NCI-H1092 treated with DMSO at 0.1 percent for 48 hours (cell line): ENCODE results near the gene SUB1.
"Not testable (repeated sequence)": the region's sequence is repeated elsewhere in the genome, so short reads cannot be mapped to it uniquely, and the experiment has no call there.

Experiments
- DNase-seq: peaks from one replicate; lab custom pipeline; 2025; lab: John Stamatoyannopoulos, UW

Gene SUB1

DNA sequence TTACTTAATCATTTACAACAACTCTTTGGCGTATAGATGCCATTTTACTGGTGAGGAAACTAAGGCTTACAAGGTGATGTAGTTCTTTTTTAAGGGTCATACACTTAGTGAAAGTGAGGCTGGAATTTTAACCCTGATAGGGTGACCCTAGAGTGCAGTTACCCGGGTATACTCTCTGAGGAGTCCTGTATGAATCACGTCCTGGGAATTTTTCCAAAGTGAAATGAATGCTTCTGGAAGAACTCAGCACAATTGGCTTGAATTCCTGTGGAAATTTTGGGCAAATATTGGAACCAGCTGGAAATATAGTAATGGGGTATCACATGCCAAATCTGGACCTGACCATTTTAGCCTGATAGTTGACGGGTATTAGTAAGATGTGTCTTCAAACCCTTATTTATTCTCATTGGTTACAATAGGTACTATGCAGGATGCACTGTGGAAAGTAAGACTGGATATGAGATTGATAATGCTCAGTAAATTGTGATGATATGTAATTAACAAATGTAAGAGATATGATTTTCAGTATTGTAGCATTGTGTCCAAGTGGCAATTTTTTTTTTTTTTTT is 14.8 kb downstream of the SUB1 start:
- DNase-seq = no peak

DNA sequence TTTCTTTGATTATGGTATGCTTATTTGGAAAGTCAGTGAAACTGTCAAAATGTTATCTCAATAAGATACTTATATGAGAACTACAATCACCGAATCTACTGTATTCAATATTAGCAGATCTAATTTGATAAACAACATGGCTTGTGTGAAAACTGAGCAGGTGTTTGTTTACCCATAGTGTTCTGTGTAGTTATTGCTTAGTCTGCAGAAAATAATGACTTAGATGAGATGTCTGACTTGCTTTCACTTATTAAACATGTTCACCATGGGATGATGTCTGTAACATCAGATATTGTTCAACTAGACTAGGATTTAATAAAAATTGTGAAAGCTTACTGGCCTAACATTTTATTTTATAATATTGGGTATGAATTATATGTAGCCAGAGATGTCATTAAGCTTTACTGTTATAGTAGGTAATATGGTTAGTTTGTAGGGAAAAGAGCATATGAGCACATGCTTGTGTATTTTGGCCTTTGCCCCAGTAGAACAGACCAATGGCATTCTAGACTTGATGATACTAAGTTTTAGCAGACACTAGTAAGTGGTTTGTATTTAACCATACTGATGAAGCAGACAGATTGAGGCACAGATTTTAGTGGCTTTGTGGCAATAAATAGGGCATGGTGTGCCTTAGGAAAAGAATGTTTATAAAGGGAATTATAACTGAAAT is 16.4 kb downstream of the SUB1 start:
- DNase-seq = no peak

DNA sequence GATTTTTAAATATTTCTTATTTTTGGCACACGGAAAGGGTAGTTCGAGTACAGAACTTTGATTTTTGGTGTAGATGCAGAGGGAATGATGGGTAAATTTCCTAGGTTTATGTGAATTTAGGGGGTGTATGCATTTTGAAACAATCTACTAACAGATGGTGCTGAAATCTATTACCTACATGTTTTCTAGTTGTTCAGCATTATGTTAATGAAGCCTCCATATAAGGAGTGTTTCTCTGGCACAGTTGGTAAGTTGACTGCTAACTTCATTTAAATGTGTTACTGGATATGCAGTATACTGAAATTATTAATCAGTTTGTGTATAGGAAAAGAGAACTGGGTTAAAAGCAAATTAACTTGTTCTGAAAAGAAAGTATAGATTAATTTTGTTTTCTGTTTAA is 17.5 kb downstream of the SUB1 start:
- no peak for DNase-seq

DNA sequence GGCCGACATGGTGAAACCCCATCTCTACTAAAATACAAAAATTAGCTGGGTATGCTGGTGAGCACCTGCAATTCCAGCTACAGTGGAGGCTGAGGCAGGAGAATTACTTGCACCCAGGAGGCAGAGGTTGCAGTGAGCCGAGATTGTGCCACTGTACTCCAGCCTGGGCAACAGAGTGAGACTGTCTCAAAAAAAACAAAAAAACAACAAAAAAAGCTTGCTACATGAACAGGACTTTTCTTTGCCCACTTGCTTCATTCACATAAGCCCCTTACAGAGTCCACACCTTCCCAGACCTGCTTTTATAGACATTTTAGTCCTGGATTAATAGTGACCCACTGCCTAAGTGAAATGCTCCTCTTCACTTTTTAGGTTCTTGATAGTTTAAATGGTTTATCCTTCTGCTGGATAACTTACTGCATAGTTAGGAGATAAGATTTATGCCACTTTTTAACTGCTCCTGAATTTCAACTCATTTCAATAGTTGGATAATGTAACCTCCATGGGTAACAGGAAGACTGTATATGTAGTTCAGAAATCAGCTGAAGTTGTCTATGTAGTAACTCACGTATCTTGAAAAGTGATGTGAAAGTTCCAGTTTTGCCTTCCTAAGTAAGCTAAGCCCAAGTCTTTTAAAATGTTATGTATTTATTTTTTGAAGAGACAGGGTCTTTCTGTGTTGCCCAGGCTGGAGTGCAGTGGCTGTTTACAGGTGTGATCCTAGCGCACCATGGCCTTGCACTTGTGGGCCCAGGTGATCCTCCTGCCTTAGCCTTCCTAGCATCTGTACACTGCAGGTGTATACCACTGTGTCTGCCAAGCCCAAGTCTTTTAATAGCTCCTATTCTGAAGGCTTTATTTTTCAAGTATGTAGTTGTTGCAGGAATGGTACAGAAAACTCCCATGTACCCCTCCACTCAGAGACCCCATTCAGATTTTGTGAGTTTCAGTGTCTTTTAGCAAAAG is 19.7 kb downstream of the SUB1 start:
- DNase-seq = no peak

GRCh38 chr5:32605766-32606152 is 20.4 kb downstream of the SUB1 start:
- no peak for DNase-seq

DNA sequence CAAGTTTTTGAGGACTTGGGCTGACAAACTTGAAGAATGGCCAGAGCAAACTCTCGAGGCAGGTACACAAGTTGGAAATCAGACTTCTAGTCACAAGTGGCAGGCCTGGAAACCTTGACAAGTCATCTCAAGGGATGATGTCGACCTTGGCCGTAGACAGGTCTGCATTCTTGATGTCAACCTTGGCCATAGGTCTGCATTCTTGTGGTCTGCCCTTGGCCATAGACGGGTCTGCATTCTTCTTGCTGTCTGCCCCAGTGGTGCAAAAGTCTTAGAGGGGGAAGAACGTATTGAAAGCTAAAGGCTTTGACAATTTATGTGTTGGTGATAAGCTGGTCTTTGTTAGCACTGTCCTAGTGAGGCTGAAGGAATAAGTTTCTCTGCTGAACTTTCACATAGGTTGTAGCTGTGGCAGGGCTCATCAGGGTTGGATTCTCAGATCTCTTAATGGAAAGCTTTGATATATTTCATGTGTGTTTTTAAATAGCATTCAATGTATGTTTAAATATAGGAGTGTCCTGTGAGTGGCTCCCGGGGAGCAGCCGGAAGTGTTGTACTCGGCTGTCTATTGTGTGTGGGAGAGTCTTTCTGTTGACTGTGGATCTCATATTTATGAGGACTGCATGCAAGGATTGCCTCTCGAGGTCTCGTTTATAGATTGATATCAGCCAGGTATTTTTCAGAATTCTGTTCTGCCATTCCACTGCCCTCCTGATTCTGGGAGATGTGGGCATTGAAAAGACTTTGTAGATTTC is 27.0 kb downstream of the SUB1 start:
- peak; percentile 63 for DNase-seq

DNA sequence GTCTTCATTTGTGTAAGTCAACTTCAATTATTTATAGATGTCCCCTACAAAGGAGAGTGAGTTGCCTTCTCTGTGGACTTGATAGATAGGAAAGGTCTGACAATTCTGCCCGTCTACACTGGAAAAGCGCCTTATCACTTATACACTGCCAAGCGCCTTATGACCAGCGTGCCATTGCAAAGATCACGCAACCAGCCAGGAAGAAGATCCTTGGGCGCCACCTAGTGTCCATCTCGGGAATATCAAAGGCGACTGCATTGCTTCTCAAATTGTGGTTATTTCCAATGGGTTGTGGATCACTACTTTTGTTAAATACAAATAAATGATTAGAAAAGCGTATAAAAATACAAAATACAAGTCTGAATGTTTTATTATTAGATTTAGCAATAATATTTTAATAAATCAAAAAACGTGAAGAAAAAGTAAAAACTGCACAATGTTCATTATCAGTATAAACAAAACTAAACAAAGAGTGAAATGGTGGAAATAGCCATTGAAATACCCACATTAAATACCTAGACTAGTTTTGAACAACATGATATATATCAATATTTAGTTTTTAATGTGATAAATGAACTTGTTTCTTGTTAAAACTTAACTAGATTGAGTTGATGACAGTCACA is 27.8 kb downstream of the SUB1 start:
- DNase-seq = peak; percentile 76

- DNase-seq = no peak
Measured at GRCh38 chr5:32615236-32615635, 29.9 kb downstream of the SUB1 start.

GRCh38 chr5:32618962-32619361 is 33.6 kb downstream of the SUB1 start:
- DNase-seq = no peak

DNA sequence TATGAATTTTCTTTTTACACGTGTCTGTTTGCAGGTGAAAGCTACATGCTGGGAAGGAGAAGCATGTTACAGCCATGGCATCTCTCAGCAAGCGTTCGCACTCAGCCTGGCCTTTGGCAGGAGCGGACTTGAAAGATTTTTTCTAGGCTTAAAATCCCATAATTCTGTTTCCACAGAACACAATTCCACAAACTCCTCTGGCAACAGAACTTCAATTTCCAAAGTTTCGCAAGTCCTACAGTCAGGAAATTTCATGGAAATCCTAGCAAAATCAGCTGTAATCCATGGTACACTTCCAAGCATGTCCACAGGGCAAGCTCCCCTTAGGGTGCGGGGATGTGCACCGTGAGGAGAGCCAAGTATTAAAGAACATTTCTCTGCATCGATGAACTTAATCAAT is 35.9 kb downstream of the SUB1 start:
- DNase-seq = no peak

DNA sequence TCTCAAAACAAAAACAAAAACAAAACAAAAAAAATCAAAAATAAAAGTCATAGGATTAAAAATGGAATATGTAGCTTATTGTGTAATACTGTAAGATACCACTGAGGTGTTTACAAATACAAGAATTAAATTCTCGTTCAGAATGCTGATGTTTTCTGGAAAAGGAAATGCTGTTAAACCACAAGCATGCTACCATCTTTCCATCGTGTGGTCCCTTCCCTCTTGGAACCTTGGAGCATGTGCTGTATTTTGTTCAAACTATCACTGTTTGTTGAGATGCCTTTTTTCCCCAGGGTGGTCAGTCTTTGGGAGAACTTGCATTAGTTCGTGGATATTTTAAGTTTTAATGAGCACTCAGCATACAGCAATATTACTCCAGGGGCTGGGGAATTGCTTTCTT is 39.7 kb downstream of the SUB1 start:
- DNase-seq = no peak

DNA sequence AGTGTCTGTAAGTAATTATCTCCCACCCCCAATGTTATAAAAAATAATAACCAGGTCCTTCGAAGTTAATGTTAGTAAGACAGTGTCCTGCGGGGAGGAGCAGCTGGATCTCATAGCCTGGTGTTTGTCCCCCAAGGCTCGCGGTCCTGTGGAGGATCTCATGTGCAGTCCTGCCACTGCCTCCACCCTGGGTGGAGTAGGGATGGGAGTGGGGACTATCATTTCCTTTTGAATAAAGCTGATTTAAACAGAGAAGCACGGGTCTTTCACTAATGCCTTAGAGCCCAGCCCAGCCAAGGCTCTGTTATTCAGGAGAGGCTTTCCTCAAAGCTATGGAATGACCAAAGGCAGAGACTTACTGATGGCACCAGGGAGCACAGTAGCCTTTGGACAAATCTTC is 40.2 kb downstream of the SUB1 start:
- no peak for DNase-seq

DNA sequence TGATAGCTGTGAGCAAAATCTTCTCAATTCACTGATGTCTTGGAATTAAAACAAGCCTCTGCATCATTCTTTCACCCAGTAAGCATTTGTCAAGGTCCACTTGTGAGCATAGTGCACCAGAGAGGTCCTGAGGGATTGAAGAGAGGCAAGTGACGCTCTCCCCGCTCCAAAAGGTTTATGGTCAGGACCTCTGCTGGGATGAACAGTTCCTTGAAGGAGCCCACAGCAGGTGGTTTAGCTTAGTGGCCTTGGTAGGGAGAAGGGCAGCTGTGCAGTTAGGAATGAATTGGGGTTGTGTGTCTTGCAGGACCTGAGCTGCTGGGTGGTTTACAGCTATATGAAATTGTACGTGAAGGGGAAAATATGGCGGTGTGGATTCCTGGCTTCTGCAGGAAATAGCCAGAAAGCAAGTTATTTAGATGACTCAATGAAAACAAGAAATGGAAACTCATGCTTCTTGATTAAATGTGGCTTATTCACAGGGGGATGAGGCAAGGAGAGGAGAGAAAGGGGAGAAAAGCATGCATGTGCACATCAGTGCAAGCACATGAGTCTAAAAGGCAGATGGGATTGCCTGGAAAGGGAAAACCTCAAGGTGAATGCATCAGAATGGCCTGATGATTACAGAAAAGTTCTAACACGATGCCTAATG is 42.0 kb downstream of the SUB1 start:
- no peak for DNase-seq

- no peak for DNase-seq
Measured at GRCh38 chr5:32628049-32628844, 42.9 kb downstream of the SUB1 start.

DNA sequence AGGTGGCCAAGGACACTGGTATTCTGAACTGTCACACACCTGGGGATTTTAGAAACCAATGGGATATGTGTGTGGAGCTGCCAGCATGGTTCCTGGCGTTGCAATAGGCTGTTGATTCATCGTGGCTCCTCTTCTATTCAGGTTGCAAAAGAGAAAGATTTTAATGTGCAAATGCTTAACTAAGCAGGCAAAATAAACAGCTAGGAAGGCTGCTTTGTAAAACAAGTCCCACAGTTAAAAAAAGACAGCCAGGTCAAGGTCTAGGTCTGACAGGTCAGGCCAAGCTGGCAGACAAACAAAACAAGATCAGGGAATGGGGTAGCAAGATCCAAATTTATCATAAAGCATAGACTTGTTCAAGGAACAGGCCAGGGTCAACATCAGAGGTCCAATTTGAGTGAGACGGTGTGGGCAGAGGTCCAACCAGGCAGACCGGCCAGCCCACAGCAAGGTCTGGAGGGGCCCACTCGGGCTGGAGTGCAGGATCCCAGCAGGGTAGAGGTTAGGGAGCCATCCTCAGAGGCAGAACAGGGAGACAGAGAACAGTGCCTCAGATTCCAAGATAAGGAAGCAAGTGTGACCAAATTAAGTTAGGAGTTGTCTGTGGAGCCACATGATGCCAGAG is 45.6 kb downstream of the SUB1 start:
- DNase-seq = no peak

GRCh38 chr5:32633017-32633416 is 47.7 kb downstream of the SUB1 start:
- not testable (repeated sequence) for DNase-seq

DNA sequence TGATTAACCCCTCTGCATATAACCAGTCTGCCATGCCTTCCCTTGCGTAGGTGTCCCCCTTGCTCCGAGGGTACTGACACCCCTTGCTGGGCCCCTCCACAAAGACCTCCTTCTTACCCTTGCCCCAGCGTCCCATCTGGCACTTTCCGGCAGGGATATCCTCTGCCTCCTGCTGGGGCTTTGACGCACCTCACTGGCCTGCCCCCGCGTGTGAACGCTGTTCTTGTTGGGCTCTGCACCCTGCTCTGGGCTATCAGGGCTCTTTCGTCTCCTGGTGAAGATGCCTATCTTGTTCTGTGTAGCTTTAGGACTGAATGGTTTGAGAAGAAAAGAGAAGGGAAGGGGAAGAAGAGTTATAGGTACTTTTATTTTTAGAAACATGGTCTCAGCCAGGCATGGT is 53.0 kb downstream of the SUB1 start:
- DNase-seq = no peak

- DNase-seq = no peak
Measured at GRCh38 chr5:32639943-32640342, 54.6 kb downstream of the SUB1 start.

GRCh38 chr5:32642276-32643002 is 57.1 kb downstream of the SUB1 start:
- DNase-seq = no peak
